Measurements from ENCODE around the gene CPT1A.

GRCh38 chr11:68868221-68868835 is 26.6 kb upstream of the CPT1A start:
- TF ChIP-seq EP300 (IDR thresholded peaks at IDR 0.05) (no peak), POLR2AphosphoS5 (IDR thresholded peaks at IDR 0.05) (no peak), POLR2A (IDR thresholded peaks at IDR 0.05) (no peak), CTCF (IDR thresholded peaks at IDR 0.05) (no peak)

Measured in sigmoid colon (tissue), 4 donors.